AG10803 (cell line): ENCODE measurements around the gene SLC2A9.
"Not testable (repeated sequence)": the region's sequence is repeated elsewhere in the genome, so short reads cannot be mapped to it uniquely, and the experiment has no call there.

Source experiments
- DNase-seq: peaks from one replicate; pipeline ENCODE4 v3.0.0; 2010; ENCODE audit warnings: low read depth
- H3K4me3 ChIP-seq: 2 replicates; pipeline ENCODE4 v1.5.1; 2011; ENCODE audit warnings: mild to moderate bottlenecking, low read length, control low read depth
- TF ChIP-seq, protein P1 (sequence below): conservative IDR thresholded peaks from 2 replicates; pipeline ENCODE4 v1.5.1; 2011; ENCODE audit warnings: mild to moderate bottlenecking, low read length, control low read depth, inconsistent platforms

SLC2A9 gene

GRCh38 chr4:9987749-9988362 is 33.4 kb downstream of the SLC2A9 start:
- no peak overlapping the region for H3K4me3 ChIP-seq
- DNase-seq = no peak
- TF ChIP-seq, protein P1, sequence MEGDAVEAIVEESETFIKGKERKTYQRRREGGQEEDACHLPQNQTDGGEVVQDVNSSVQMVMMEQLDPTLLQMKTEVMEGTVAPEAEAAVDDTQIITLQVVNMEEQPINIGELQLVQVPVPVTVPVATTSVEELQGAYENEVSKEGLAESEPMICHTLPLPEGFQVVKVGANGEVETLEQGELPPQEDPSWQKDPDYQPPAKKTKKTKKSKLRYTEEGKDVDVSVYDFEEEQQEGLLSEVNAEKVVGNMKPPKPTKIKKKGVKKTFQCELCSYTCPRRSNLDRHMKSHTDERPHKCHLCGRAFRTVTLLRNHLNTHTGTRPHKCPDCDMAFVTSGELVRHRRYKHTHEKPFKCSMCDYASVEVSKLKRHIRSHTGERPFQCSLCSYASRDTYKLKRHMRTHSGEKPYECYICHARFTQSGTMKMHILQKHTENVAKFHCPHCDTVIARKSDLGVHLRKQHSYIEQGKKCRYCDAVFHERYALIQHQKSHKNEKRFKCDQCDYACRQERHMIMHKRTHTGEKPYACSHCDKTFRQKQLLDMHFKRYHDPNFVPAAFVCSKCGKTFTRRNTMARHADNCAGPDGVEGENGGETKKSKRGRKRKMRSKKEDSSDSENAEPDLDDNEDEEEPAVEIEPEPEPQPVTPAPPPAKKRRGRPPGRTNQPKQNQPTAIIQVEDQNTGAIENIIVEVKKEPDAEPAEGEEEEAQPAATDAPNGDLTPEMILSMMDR = no peak

- TF ChIP-seq, protein P1 = no peak
- DNase-seq = no peak
- H3K4me3 ChIP-seq = no peak overlapping the region
These were observed 36.7 kb downstream of the SLC2A9 start for GRCh38 chr4:9984621-9985020.

DNA sequence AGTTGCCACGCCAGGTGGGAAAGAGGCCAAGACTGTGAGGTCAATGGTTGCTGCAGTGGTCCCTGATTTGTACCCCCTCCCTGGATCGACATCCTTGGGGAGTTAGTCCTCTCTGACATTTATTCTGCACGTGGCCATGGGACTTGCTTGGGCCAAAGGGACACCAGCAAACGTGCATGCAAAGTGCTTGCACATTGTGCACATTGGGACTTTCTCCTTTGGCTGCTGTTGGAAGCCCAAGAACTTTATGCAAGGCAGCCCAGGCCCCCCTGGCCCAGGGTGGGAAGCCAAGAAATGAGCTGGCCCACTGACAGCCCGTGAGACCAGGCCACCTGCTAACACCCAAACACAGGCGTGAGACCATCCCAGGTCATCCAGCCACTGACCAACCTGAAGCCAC is 38.1 kb downstream of the SLC2A9 start:
- DNase-seq = no peak
- TF ChIP-seq, protein P1 = no peak
- H3K4me3 ChIP-seq = no peak overlapping the region

GRCh38 chr4:9981899-9982298 is 39.4 kb downstream of the SLC2A9 start:
- not testable (repeated sequence) for DNase-seq, H3K4me3 ChIP-seq

DNA sequence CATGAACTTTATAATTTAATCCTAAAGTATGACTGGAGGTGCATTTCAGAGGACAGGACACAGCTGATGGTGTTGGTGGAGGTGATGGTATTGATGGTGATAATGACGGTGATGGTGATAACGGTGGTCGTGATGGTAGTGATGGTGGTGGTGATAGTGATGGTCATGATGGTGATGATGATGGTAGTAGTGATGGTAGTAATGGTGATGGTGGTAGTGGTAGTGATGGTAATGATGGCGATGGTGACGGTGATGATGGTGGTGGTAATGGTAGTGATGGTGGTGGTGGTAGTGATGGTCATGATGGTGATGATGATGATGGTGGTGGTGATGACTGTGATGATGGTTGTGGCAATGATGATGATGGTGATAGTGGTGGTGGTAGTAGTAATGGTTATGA is 40.4 kb downstream of the SLC2A9 start:
- H3K4me3 ChIP-seq = no peak overlapping the region
- no peak for DNase-seq
- TF ChIP-seq, protein P1 = no peak

DNA sequence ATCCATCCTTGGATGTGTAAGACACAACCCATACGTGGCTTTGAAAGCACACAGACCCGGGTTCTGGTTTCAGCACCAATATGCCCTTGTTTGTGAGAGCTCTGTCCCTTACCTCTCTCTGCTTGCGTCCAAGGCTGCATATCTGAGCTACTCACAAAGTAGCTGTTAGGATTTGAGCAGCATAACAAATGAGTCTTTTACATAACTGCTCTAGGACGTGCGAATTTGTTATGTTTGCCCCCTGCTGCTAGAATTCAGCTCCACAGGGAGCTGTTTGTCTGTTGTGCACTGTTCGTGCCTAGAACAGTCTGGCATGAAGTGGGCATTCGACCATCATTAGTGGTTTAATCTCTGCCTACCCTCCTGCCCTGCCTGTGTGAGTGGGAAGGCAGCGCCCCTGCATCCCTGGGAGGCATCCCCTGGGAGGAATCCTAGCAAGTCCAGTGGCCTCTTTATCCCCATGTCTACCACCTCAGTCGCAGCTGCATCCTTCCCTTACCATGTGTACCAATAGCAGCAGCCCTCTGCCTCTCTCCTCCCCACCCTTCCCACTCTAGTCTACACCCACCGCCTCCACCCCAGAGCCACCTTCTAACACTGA is 42.1 kb downstream of the SLC2A9 start:
- TF ChIP-seq, protein P1 = no peak
- no peak overlapping the region for H3K4me3 ChIP-seq
- no peak for DNase-seq

GRCh38 chr4:9977518-9978031 is 43.7 kb downstream of the SLC2A9 start:
- TF ChIP-seq, protein P1 = no peak
- DNase-seq = no peak
- H3K4me3 ChIP-seq = no peak overlapping the region
